Measurements from ENCODE around the gene COL23A1.

- TF ChIP-seq POLR2A (IDR thresholded peaks at IDR 0.05; ENCODE audit: low read length) (no peak), GATA1 (IDR thresholded peaks at IDR 0.05; ENCODE audit: low read depth, low read length) (no peak)
Measured at GRCh38 chr5:178304016-178304415, 286.2 kb downstream of the COL23A1 start.
